H9 (cell line): ENCODE measurements around the gene PTBP2. TPM values are rescaled to one million over a fixed set of nuclear protein-coding genes. Genes with fewer than 3 reads are reported as not detected.

Experiments used
- DNase-seq: peaks from one replicate; pipeline ENCODE4 v3.0.0-alpha.2; 2017
- H2AFZ ChIP-seq: one replicate; pipeline ENCODE4 v1.6.1; 2013; ENCODE audit warnings: mild to moderate bottlenecking, low read length, control low read depth, moderate library complexity
- H2AK5ac ChIP-seq: 2 replicates; pipeline ENCODE4 v1.6.1; 2013; ENCODE audit warnings: low read length, control low read depth, mixed read lengths; ENCODE audit not compliant: insufficient read length
- H2BK120ac ChIP-seq: one replicate; pipeline ENCODE4 v1.6.1; 2013; ENCODE audit warnings: low read depth, mild to moderate bottlenecking, low read length, control low read depth, inconsistent platforms; ENCODE audit not compliant: poor library complexity, severe bottlenecking
- H2BK12ac ChIP-seq: 2 replicates; pipeline ENCODE4 v1.6.1; 2013; ENCODE audit warnings: low read length, control low read depth, mixed read lengths, low read depth; ENCODE audit not compliant: insufficient read length
- H2BK15ac ChIP-seq: 2 replicates; pipeline ENCODE4 v1.6.1; 2013; ENCODE audit warnings: low read depth, low read length, control low read depth
- H2BK20ac ChIP-seq: one replicate; pipeline ENCODE4 v1.6.1; 2013; ENCODE audit warnings: low read depth, mild to moderate bottlenecking, low read length, control low read depth, inconsistent platforms; ENCODE audit not compliant: poor library complexity, severe bottlenecking
- H2BK5ac ChIP-seq: 2 replicates; pipeline ENCODE4 v1.6.1; 2013; ENCODE audit warnings: low read length, control low read depth, mixed read lengths; ENCODE audit not compliant: insufficient read length
- H3K14ac ChIP-seq: 2 replicates; pipeline ENCODE4 v1.6.1; 2013; ENCODE audit warnings: low read length, control low read depth; ENCODE audit not compliant: insufficient read depth
- H3K18ac ChIP-seq: 2 replicates; pipeline ENCODE4 v1.6.1; 2013; ENCODE audit warnings: low read depth, mild to moderate bottlenecking, mixed read lengths, low read length, control low read depth; ENCODE audit not compliant: insufficient read length
- H3K23ac ChIP-seq: 2 replicates; pipeline ENCODE4 v1.6.1; 2013; ENCODE audit warnings: low read length, control low read depth, mixed read lengths, low read depth; ENCODE audit not compliant: insufficient read length
- H3K23me2 ChIP-seq: 2 replicates; pipeline ENCODE4 v1.6.1; 2013; ENCODE audit warnings: low read depth, mild to moderate bottlenecking, mixed read lengths, low read length, control low read depth; ENCODE audit not compliant: insufficient read length, poor library complexity, severe bottlenecking
- H3K27ac ChIP-seq: 2 replicates; pipeline ENCODE4 v1.5.1; 2013; ENCODE audit warnings: low read length, control low read depth, mixed read lengths, low read depth; ENCODE audit not compliant: insufficient read length
- H3K27me3 ChIP-seq: 2 replicates; pipeline ENCODE4 v1.6.1; 2013; ENCODE audit warnings: low read length, control low read depth, inconsistent platforms; ENCODE audit not compliant: insufficient read depth
- H3K4ac ChIP-seq: 2 replicates; pipeline ENCODE4 v1.6.1; 2013; ENCODE audit warnings: low read depth, mild to moderate bottlenecking, control low read depth, inconsistent platforms, low read length, moderate library complexity
- H3K4me1 ChIP-seq: 2 replicates; pipeline ENCODE4 v1.6.1; 2013; ENCODE audit warnings: low read length, control low read depth, inconsistent platforms; ENCODE audit not compliant: insufficient read depth
- H3K4me2 ChIP-seq: 2 replicates; pipeline ENCODE4 v1.6.1; 2013; ENCODE audit warnings: low read length, control low read depth, mixed read lengths; ENCODE audit not compliant: insufficient read length, insufficient read depth
- H3K56ac ChIP-seq: 2 replicates; pipeline ENCODE4 v1.6.1; 2013; ENCODE audit warnings: low read depth, mild to moderate bottlenecking, mixed read lengths, low read length, control low read depth; ENCODE audit not compliant: insufficient read length
- H3K79me1 ChIP-seq: 2 replicates; pipeline ENCODE4 v1.6.1; 2013; ENCODE audit warnings: low read depth, mild to moderate bottlenecking, moderate library complexity, low read length, control low read depth, inconsistent platforms; ENCODE audit not compliant: insufficient read depth, poor library complexity, severe bottlenecking
- H3K79me2 ChIP-seq: 2 replicates; pipeline ENCODE4 v1.6.1; 2013; ENCODE audit warnings: low read length, control low read depth, inconsistent platforms; ENCODE audit not compliant: insufficient read depth
- H3K9ac ChIP-seq: 2 replicates; pipeline ENCODE4 v1.6.1; 2013; ENCODE audit warnings: low read length, control low read depth, mixed read lengths; ENCODE audit not compliant: insufficient read length; ENCODE audit errors: extremely low read depth
- H3K9me3 ChIP-seq: one replicate; pipeline ENCODE4 v1.6.1; 2013; ENCODE audit warnings: low read depth, low read length, inconsistent platforms; ENCODE audit not compliant: control insufficient read depth
- H3T11ph ChIP-seq: one replicate; pipeline ENCODE4 v1.6.1; 2013; ENCODE audit warnings: mild to moderate bottlenecking, low read length, control low read depth, inconsistent platforms
- H4K20me1 ChIP-seq: one replicate; pipeline ENCODE4 v1.6.1; 2013; ENCODE audit not compliant: control insufficient read depth, insufficient read length, insufficient read depth
- H4K5ac ChIP-seq: 2 replicates; pipeline ENCODE4 v1.6.1; 2013; ENCODE audit warnings: low read depth, mild to moderate bottlenecking, mixed read lengths, low read length, control low read depth; ENCODE audit not compliant: insufficient read length
- H4K8ac ChIP-seq: replicated peaks from 2 replicates; pipeline ENCODE4 v1.6.1; 2013; ENCODE audit warnings: low read length, control low read depth, mixed read lengths, low read depth; ENCODE audit not compliant: insufficient read length
- H4K91ac ChIP-seq: 2 replicates; pipeline ENCODE4 v1.6.1; 2013; ENCODE audit warnings: low read depth, mild to moderate bottlenecking, moderate library complexity, mixed read lengths, low read length, control low read depth; ENCODE audit not compliant: insufficient read length
- H3K27ac Mint-ChIP-seq, 3 experiments: 2 replicates in 2 of 3; 3 replicates in 1 of 3; pipeline ENCODE4 v1.8.0; 2020 to 2021; ENCODE audit warnings: mixed read lengths in 3 of 3, mild to moderate bottlenecking in 1 of 3, moderate library complexity in 1 of 3
- H3K27me3 Mint-ChIP-seq: 2 replicates; pipeline ENCODE4 v1.8.0; 2021; ENCODE audit warnings: low read depth, mild to moderate bottlenecking, moderate library complexity, mixed read lengths
- H3K36me3 Mint-ChIP-seq, 3 experiments: 2 replicates in 2 of 3; 3 replicates in 1 of 3; pipeline ENCODE4 v1.8.0; 2020 to 2021; ENCODE audit warnings: low read depth in 3 of 3, mixed read lengths in 3 of 3; ENCODE audit not compliant: insufficient read depth in 1 of 3
- H3K4me1 Mint-ChIP-seq, 2 experiments: 2 replicates each; pipeline ENCODE4 v1.8.0; 2020; ENCODE audit warnings: mixed read lengths in 2 of 2
- H3K4me3 Mint-ChIP-seq, 2 experiments: 2 replicates in 1 of 2; 3 replicates in 1 of 2; pipeline ENCODE4 v1.8.0; 2020 to 2021; ENCODE audit warnings: mild to moderate bottlenecking in 2 of 2, mixed read lengths in 2 of 2, moderate library complexity in 1 of 2
- H3K9me3 Mint-ChIP-seq, 2 experiments: 2 replicates in 1 of 2; 3 replicates in 1 of 2; pipeline ENCODE4 v1.8.0; 2020; ENCODE audit warnings: mild to moderate bottlenecking in 2 of 2, mixed read lengths in 2 of 2, moderate library complexity in 1 of 2
- CTCF ChIP-seq: fragments of 200-600 bp; sonication (generic); conservative IDR thresholded peaks from 3 replicates; pipeline ENCODE4 v1.8.0; 2021; ENCODE audit warnings: antibody characterized with exemption, mild to moderate bottlenecking
- WGBS: extraction: QIAGEN DNeasy Blood & Tissue Kit; methylation state at CpG from one replicate; pipeline ENCODE4 v1.1.7; 2013; ENCODE audit warnings: missing lambda C conversion rate, low lambda C conversion rate, mixed read lengths; ENCODE audit not compliant: insufficient read length; ENCODE audit errors: extremely low coverage; 5-methylcytosine and 5-hydroxymethylcytosine counted together
- total RNA-seq: library from RNA; stranded (reverse); gene quantifications from 2 replicates; pipeline ENCODE4 v1.2.1, GENCODE V29; 2021

Gene PTBP2
- total RNA-seq, 1 experiment from 2014 or later: 75.4 TPM

- no peak overlapping the region for H3K9ac ChIP-seq
- no peak overlapping the region for H4K5ac ChIP-seq
- H3K36me3 Mint-ChIP-seq: peaks cover 17 to 71% (median 56%) of the 10 kb centered on the region in 3 experiments; a peak in 6 of 7 replicates
- no peak overlapping the region for H2BK120ac ChIP-seq
- no peak overlapping the region for H2AFZ ChIP-seq
- H3K4ac ChIP-seq: no peak overlapping the region
- H3K4me2 ChIP-seq: no peak overlapping the region
- WGBS: no CpG with 5 or more reads among the region's 2 CpGs
- H4K8ac ChIP-seq: no peak overlapping the region
- H3K27me3 Mint-ChIP-seq: no peaks in the 10 kb centered on the region
- no peak overlapping the region for H3K23ac ChIP-seq
- no peak overlapping the region for H3T11ph ChIP-seq
- H2BK20ac ChIP-seq: no peak overlapping the region
- no peak overlapping the region for H4K91ac ChIP-seq
- H3K56ac ChIP-seq: no peak overlapping the region
- H3K18ac ChIP-seq: no peak overlapping the region
- H3K4me1 Mint-ChIP-seq: peaks cover 9 to 37% of the 10 kb centered on the region in 2 experiments; a peak in 3 of 4 replicates
- H2BK5ac ChIP-seq: no peak overlapping the region
- no peaks in the 10 kb centered on the region for H3K9me3 ChIP-seq
- no peaks in the 10 kb centered on the region for H3K23me2 ChIP-seq
- H2BK15ac ChIP-seq: no peak overlapping the region
- H3K4me1 ChIP-seq: no peaks in the 10 kb centered on the region
- H4K20me1 ChIP-seq: no peaks in the 10 kb centered on the region
- H2AK5ac ChIP-seq: no peak overlapping the region
- H3K27ac ChIP-seq: no peak overlapping the region
- TF ChIP-seq CTCF: no peak
- no peak overlapping the region for H2BK12ac ChIP-seq
- no peaks in the 10 kb centered on the region for H3K79me2 ChIP-seq
- H3K14ac ChIP-seq: no peak overlapping the region
- no peak overlapping the region for H3K4me3 Mint-ChIP-seq
- H3K27me3 ChIP-seq: no peaks in the 10 kb centered on the region
- H3K79me1 ChIP-seq: peaks cover 3% of the 10 kb centered on the region
- no peak for DNase-seq
- H3K9me3 Mint-ChIP-seq: no peaks in the 10 kb centered on the region
- H3K27ac Mint-ChIP-seq: peak overlapping the region in 1 of 3 experiments; percentile 84; a peak in 1 of 7 replicates
These were observed 86.6 kb downstream of the PTBP2 start for GRCh38 chr1:96808191-96808590.
